ENCODE results near the gene ITGA2. TPM values are rescaled to one million over a fixed set of nuclear protein-coding genes. Genes with fewer than 3 reads are reported as not detected.
"Not testable (repeated sequence)": the region's sequence is repeated elsewhere in the genome, so short reads cannot be mapped to it uniquely, and the experiment has no call there.

Gene ITGA2
- total and polyA plus RNA-seq, 7 donors: 0.10 to 0.91 (median 0.64) TPM

GRCh38 chr5:52964138-52964537 is 25.0 kb upstream of the ITGA2 start:
- no peak for TF ChIP-seq CTCF (IDR thresholded peaks at IDR 0.05)
- Histone ChIP-seq H3K4me1 (no peaks in the 10 kb centered on the region), H3K27ac (no peak overlapping the region), H3K4me3 (no peak overlapping the region), H3K9me3 (peaks cover 4% of the 10 kb centered on the region), H3K36me3 (ENCODE audit: insufficient read depth in 1 of 2, low read depth in 1 of 2) (no peaks in the 10 kb centered on the region), H3K27me3 (ENCODE audit: insufficient read depth in 3 of 3, low read length in 2 of 3) (no peaks in the 10 kb centered on the region)
- 86 to 97% (median 96%) methylated on average over 1 of the region's 1 CpG for WGBS, 3 donors
- no peak for ATAC-seq
- no peak for DNase-seq
- intact Hi-C loops (cut with DNase I): no loop called here

GRCh38 chr5:52976157-52976556 is 13.0 kb upstream of the ITGA2 start:
- H3K4me1 ChIP-seq; H3K36me3 ChIP-seq (ENCODE audit: insufficient read depth in 1 of 2, low read depth in 1 of 2); DNase-seq; ATAC-seq; H3K27ac ChIP-seq; H3K27me3 ChIP-seq (ENCODE audit: insufficient read depth in 3 of 3, low read length in 2 of 3); H3K9me3 ChIP-seq; H3K4me3 ChIP-seq; intact Hi-C loops (cut with DNase I): not testable (repeated sequence)
- 86 to 96% (median 89%) methylated on average over 7 of the region's 7 CpGs for WGBS, 3 donors

- Histone ChIP-seq H3K27ac (no peak overlapping the region), H3K9me3 (no peaks in the 10 kb centered on the region), H3K36me3 (ENCODE audit: insufficient read depth in 1 of 2, low read depth in 1 of 2) (no peaks in the 10 kb centered on the region), H3K27me3 (ENCODE audit: insufficient read depth in 3 of 3, low read length in 2 of 3) (peaks cover 0 to 4% (median 0%) of the 10 kb centered on the region in 3 donors), H3K4me3 (no peak overlapping the region), H3K4me1 (no peaks in the 10 kb centered on the region)
- TF ChIP-seq CTCF (IDR thresholded peaks at IDR 0.05): no peak
- 92% methylated on average over 7 of the region's 7 CpGs for WGBS, 3 donors
- ATAC-seq: no peak
- no peak for DNase-seq
- intact Hi-C loops (cut with DNase I): no loop called here
Observed at GRCh38 chr5:52977264-52977897, 11.8 kb upstream of the ITGA2 start.

- intact Hi-C loops (cut with DNase I): no loop called here
- 60 to 93% (median 83%) methylated on average over 4 of the region's 4 CpGs for WGBS, 3 donors
- TF ChIP-seq CTCF (IDR thresholded peaks at IDR 0.05): no peak
Observed at GRCh38 chr5:52981507-52981906, 7.6 kb upstream of the ITGA2 start.

GRCh38 chr5:52983731-52984636 is 5.2 kb upstream of the ITGA2 start:
- 44 to 55% (median 52%) methylated on average over 3 of the region's 3 CpGs for WGBS, 3 donors
- Histone ChIP-seq H3K36me3 (ENCODE audit: insufficient read depth in 1 of 2, low read depth in 1 of 2) (no peaks in the 10 kb centered on the region), H3K9me3 (no peaks in the 10 kb centered on the region), H3K27me3 (ENCODE audit: insufficient read depth in 3 of 3, low read length in 2 of 3) (peaks cover 0 to 8% (median 0%) of the 10 kb centered on the region in 3 donors), H3K27ac (no peak overlapping the region), H3K4me3 (no peak overlapping the region), H3K4me1 (peaks cover 4% of the 10 kb centered on the region)
- no peak for DNase-seq
- no peak for TF ChIP-seq CTCF (IDR thresholded peaks at IDR 0.05)
- intact Hi-C loops (cut with DNase I): no loop called here
- ATAC-seq: no peak

More at GRCh38 chr5:52981507-52981906, 7.6 kb upstream of the ITGA2 start:
- Histone ChIP-seq H3K9me3 (no peaks in the 10 kb centered on the region), H3K27ac (no peak overlapping the region), H3K36me3 (ENCODE audit: insufficient read depth in 1 of 2, low read depth in 1 of 2) (no peaks in the 10 kb centered on the region), H3K4me3 (no peak overlapping the region), H3K27me3 (ENCODE audit: insufficient read depth in 3 of 3, low read length in 2 of 3) (peaks cover 0 to 4% (median 0%) of the 10 kb centered on the region in 3 donors), H3K4me1 (no peaks in the 10 kb centered on the region)
- DNase-seq (no peak), ATAC-seq (no peak)

All from psoas muscle (tissue), 8 donors.